ENCODE results near the gene PZP. TPM values are rescaled to one million over a fixed set of nuclear protein-coding genes. Genes with fewer than 3 reads are reported as not detected.

The PZP gene
- total and polyA plus RNA-seq, 2 experiments from 2014 or later: 0.92 TPM; not detected in 1

DNA sequence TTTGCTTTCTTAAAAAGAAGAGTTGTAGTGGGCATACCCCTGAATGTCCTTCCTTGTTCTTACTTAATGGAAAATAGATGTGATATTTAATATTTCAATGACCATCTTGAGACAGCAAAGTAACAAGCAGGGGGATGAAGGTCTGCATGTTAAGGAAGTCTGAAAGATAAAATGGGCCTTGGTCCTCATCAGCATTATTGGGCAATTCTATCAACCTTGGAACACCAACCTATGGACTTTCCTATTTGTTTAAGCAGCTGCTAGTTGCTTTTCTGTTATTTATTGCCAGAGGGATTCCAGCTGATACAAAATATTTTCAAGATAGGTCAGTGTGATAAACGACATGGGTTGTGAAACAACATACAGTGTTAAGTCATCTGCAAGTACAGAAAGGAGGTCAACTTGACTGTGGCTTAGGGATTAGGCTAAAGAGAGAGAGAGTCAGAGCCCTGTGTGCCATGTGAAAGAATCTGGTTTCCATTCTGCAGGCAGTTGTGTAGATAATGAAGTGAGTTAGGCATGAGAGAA lies 76.1 kb downstream of the PZP start (continued):
- TF ChIP-seq ZNF114 (CRISPR knock-in tag; IDR thresholded peaks at IDR 0.05): no peak
- no peak for TF ChIP-seq ZNF331 (CRISPR knock-in tag; IDR thresholded peaks at IDR 0.05; ENCODE audit: low read depth)
- TF ChIP-seq, protein P1, sequence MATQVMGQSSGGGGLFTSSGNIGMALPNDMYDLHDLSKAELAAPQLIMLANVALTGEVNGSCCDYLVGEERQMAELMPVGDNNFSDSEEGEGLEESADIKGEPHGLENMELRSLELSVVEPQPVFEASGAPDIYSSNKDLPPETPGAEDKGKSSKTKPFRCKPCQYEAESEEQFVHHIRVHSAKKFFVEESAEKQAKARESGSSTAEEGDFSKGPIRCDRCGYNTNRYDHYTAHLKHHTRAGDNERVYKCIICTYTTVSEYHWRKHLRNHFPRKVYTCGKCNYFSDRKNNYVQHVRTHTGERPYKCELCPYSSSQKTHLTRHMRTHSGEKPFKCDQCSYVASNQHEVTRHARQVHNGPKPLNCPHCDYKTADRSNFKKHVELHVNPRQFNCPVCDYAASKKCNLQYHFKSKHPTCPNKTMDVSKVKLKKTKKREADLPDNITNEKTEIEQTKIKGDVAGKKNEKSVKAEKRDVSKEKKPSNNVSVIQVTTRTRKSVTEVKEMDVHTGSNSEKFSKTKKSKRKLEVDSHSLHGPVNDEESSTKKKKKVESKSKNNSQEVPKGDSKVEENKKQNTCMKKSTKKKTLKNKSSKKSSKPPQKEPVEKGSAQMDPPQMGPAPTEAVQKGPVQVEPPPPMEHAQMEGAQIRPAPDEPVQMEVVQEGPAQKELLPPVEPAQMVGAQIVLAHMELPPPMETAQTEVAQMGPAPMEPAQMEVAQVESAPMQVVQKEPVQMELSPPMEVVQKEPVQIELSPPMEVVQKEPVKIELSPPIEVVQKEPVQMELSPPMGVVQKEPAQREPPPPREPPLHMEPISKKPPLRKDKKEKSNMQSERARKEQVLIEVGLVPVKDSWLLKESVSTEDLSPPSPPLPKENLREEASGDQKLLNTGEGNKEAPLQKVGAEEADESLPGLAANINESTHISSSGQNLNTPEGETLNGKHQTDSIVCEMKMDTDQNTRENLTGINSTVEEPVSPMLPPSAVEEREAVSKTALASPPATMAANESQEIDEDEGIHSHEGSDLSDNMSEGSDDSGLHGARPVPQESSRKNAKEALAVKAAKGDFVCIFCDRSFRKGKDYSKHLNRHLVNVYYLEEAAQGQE (IDR thresholded peaks at IDR 0.05; ENCODE audit: unreplicated experiment): no peak

- H3K9me2 ChIP-seq (ENCODE audit: insufficient read depth): peaks cover 3% of the 10 kb centered on the region; the same call in 1 of the 2 replicates
- H3K36me3 Mint-ChIP-seq (ENCODE audit: low read depth): no peaks in the 10 kb centered on the region; the same call in 2 of the 3 replicates
- H3K4me3 ChIP-seq: no peak overlapping the region
- peaks cover 2% of the 10 kb centered on the region; the same call in 2 of the 3 replicates for H3K9me3 Mint-ChIP-seq
- H3K27me3 Mint-ChIP-seq (ENCODE audit: insufficient read depth, low read depth, poor library complexity): no peaks in the 10 kb centered on the region
- H3K79me2 ChIP-seq (replicated peaks; ENCODE audit: insufficient read depth): no peaks in the 10 kb centered on the region
- H3K4me3 Mint-ChIP-seq: no peak overlapping the region
- H3K4me1 ChIP-seq (ENCODE audit: insufficient read depth): no peaks in the 10 kb centered on the region
- H3K36me3 ChIP-seq (ENCODE audit: insufficient read depth): no peaks in the 10 kb centered on the region
- H2AFZ ChIP-seq: no peak overlapping the region
- no peaks in the 10 kb centered on the region for H3K27me3 ChIP-seq (ENCODE audit: insufficient read depth)
- no peak overlapping the region for H3K4me2 ChIP-seq
- ATAC-seq: no peak
- DNase-seq (ENCODE audit: low spot score): no peak
- no peak overlapping the region for H3K27ac ChIP-seq (ENCODE audit: low read depth)
- H3K27ac Mint-ChIP-seq: no peak overlapping the region
- H3K4me1 Mint-ChIP-seq: no peaks in the 10 kb centered on the region; the same call in 2 of the 3 replicates
- no peaks in the 10 kb centered on the region for H3F3A ChIP-seq (replicated peaks; ENCODE audit: low read depth)
- no peaks in the 10 kb centered on the region for H4K20me1 ChIP-seq (replicated peaks; ENCODE audit: insufficient read depth)
- TF ChIP-seq ZNF114 (CRISPR knock-in tag; IDR thresholded peaks at IDR 0.05) (no peak), ZNF331 (CRISPR knock-in tag; IDR thresholded peaks at IDR 0.05; ENCODE audit: low read depth) (no peak), STAT1 (IDR thresholded peaks at IDR 0.05; ENCODE audit: unreplicated experiment) (no peak), POLR2AphosphoS5 (IDR thresholded peaks at IDR 0.05; ENCODE audit: low read depth) (no peak), NANOG (IDR thresholded peaks at IDR 0.05; ENCODE audit: borderline replicate concordance) (no peak), CREB1 (CRISPR knock-in tag; IDR thresholded peaks at IDR 0.05; ENCODE audit: low read depth) (no peak), ETS1 (IDR thresholded peaks at IDR 0.05) (no peak), EZH2phosphoT487 (IDR thresholded peaks at IDR 0.05; ENCODE audit: unreplicated experiment) (no peak), EZH2 (IDR thresholded peaks at IDR 0.05; ENCODE audit: low read depth, unreplicated experiment) (no peak)
- TF ChIP-seq, protein P2, sequence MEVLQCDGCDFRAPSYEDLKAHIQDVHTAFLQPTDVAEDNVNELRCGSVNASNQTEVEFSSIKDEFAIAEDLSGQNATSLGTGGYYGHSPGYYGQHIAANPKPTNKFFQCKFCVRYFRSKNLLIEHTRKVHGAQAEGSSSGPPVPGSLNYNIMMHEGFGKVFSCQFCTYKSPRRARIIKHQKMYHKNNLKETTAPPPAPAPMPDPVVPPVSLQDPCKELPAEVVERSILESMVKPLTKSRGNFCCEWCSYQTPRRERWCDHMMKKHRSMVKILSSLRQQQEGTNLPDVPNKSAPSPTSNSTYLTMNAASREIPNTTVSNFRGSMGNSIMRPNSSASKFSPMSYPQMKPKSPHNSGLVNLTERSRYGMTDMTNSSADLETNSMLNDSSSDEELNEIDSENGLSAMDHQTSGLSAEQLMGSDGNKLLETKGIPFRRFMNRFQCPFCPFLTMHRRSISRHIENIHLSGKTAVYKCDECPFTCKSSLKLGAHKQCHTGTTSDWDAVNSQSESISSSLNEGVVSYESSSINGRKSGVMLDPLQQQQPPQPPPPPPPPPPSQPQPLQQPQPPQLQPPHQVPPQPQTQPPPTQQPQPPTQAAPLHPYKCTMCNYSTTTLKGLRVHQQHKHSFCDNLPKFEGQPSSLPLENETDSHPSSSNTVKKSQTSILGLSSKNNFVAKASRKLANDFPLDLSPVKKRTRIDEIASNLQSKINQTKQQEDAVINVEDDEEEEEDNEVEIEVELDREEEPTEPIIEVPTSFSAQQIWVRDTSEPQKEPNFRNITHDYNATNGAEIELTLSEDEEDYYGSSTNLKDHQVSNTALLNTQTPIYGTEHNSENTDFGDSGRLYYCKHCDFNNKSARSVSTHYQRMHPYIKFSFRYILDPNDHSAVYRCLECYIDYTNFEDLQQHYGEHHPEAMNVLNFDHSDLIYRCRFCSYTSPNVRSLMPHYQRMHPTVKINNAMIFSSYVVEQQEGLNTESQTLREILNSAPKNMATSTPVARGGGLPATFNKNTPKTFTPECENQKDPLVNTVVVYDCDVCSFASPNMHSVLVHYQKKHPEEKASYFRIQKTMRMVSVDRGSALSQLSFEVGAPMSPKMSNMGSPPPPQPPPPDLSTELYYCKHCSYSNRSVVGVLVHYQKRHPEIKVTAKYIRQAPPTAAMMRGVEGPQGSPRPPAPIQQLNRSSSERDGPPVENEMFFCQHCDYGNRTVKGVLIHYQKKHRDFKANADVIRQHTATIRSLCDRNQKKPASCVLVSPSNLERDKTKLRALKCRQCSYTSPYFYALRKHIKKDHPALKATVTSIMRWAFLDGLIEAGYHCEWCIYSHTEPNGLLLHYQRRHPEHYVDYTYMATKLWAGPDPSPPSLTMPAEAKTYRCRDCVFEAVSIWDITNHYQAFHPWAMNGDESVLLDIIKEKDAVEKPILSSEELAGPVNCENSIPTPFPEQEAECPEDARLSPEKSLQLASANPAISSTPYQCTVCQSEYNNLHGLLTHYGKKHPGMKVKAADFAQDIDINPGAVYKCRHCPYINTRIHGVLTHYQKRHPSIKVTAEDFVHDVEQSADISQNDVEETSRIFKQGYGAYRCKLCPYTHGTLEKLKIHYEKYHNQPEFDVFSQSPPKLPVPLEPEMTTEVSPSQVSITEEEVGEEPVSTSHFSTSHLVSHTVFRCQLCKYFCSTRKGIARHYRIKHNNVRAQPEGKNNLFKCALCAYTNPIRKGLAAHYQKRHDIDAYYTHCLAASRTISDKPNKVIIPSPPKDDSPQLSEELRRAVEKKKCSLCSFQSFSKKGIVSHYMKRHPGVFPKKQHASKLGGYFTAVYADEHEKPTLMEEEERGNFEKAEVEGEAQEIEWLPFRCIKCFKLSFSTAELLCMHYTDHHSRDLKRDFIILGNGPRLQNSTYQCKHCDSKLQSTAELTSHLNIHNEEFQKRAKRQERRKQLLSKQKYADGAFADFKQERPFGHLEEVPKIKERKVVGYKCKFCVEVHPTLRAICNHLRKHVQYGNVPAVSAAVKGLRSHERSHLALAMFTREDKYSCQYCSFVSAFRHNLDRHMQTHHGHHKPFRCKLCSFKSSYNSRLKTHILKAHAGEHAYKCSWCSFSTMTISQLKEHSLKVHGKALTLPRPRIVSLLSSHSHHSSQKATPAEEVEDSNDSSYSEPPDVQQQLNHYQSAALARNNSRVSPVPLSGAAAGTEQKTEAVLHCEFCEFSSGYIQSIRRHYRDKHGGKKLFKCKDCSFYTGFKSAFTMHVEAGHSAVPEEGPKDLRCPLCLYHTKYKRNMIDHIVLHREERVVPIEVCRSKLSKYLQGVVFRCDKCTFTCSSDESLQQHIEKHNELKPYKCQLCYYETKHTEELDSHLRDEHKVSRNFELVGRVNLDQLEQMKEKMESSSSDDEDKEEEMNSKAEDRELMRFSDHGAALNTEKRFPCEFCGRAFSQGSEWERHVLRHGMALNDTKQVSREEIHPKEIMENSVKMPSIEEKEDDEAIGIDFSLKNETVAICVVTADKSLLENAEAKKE (CRISPR knock-in tag; IDR thresholded peaks at IDR 0.05): no peak
- TF ChIP-seq, protein P3, sequence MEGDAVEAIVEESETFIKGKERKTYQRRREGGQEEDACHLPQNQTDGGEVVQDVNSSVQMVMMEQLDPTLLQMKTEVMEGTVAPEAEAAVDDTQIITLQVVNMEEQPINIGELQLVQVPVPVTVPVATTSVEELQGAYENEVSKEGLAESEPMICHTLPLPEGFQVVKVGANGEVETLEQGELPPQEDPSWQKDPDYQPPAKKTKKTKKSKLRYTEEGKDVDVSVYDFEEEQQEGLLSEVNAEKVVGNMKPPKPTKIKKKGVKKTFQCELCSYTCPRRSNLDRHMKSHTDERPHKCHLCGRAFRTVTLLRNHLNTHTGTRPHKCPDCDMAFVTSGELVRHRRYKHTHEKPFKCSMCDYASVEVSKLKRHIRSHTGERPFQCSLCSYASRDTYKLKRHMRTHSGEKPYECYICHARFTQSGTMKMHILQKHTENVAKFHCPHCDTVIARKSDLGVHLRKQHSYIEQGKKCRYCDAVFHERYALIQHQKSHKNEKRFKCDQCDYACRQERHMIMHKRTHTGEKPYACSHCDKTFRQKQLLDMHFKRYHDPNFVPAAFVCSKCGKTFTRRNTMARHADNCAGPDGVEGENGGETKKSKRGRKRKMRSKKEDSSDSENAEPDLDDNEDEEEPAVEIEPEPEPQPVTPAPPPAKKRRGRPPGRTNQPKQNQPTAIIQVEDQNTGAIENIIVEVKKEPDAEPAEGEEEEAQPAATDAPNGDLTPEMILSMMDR (conservative IDR thresholded peaks at IDR 0.05; ENCODE audit: low read depth in 2 of 2): no peak
Measured at GRCh38 chr12:9130244-9130643, 78.0 kb downstream of the PZP start.

All from GM23338 (cell line).